HEK293T (cell line): ENCODE results near the gene IL17C.

Experiments used
- ELF4 ChIP-seq: fragments of 450-650 bp; IDR thresholded peaks from 2 replicates; pipeline ENCODE4 v1.6.1; 2017; ENCODE audit warnings: antibody characterized with exemption
- SP1 ChIP-seq: fragments of 450-650 bp; IDR thresholded peaks from 2 replicates; pipeline ENCODE4 v1.6.1; 2017

DNA sequence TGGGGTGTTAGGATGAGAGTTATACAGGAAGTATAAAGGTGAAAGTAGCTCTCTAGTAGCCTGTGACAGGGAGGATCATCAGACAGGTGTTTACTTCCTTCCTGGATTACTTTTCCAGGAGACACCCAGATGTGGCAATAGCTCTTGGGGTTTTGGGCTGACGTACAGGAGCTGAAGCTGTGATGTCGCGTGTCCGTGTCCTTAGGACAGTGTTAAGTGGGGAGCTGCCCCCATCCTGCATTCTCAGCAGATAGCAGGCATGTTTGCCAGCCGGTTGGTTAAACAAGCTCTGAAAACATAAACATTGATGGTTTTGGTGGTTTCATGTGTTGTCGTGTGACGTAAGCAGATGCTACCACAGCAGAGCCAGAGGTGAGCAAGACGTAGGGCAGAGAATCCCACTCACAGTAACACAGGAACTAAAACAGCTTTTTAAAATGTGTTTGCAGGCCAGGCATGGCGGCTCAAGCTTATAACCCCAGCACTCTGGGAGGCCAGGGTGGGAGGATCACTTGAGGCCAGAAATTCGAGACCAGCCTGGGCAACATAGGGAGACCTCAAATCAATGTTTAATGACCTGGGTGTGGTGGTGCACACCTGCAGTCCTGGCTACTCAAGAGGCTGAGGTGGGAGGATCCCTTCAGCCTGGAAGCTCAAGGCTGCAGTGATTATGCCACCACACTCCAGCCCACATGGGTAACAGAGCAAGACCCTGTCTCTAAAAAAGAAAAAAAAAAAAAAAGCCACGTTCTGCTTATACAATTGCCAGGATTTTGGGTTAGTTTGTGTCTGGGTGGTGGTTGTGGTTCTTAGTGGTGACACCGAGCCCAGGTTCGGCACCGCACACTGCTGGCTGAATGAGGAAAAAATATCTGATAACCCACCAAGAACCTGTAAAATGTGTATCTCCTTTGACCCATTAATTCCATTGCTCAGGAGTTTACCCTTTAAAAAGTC lies 18.2 kb upstream of the IL17C start:
- TF ChIP-seq ELF4 (no peak), SP1 (no peak)
